ENCODE results near the gene CAPN5.

Gene CAPN5

DNA sequence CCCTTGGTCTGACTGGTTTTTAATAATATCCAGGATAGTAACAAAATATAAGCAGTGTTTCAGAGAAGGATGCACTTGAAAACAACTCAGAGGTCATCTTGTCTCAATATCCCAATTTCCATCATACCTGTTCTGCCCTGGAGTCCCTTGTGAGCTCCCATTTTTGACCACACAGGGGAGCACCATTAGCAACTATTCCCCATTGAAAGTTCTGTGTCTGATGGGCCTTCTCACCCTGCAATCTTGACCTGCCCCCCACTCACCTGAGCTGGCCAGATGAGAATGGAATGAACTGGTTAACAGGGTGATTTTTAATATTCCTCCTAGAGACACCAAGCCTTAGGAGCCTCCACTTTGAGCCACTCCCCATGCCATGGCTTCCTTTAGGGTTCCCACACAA, 3.8 kb upstream of the CAPN5 start:
- TF ChIP-seq, protein P1, sequence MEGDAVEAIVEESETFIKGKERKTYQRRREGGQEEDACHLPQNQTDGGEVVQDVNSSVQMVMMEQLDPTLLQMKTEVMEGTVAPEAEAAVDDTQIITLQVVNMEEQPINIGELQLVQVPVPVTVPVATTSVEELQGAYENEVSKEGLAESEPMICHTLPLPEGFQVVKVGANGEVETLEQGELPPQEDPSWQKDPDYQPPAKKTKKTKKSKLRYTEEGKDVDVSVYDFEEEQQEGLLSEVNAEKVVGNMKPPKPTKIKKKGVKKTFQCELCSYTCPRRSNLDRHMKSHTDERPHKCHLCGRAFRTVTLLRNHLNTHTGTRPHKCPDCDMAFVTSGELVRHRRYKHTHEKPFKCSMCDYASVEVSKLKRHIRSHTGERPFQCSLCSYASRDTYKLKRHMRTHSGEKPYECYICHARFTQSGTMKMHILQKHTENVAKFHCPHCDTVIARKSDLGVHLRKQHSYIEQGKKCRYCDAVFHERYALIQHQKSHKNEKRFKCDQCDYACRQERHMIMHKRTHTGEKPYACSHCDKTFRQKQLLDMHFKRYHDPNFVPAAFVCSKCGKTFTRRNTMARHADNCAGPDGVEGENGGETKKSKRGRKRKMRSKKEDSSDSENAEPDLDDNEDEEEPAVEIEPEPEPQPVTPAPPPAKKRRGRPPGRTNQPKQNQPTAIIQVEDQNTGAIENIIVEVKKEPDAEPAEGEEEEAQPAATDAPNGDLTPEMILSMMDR (IDR thresholded peaks at IDR 0.05; ENCODE audit: unreplicated experiment in 3 of 3), result no peak
- H3K4me1 Mint-ChIP-seq, result peaks cover 13% of the 10 kb centered on the region
- no peak overlapping the region for H3K4me3 Mint-ChIP-seq
- H3K27ac Mint-ChIP-seq, result no peak overlapping the region
- H3K9me3 Mint-ChIP-seq, result no peaks in the 10 kb centered on the region
- peaks cover 12% of the 10 kb centered on the region for H3K27me3 Mint-ChIP-seq (ENCODE audit: low read depth)
- no peaks in the 10 kb centered on the region for H3K36me3 Mint-ChIP-seq (ENCODE audit: low read depth)

DNA sequence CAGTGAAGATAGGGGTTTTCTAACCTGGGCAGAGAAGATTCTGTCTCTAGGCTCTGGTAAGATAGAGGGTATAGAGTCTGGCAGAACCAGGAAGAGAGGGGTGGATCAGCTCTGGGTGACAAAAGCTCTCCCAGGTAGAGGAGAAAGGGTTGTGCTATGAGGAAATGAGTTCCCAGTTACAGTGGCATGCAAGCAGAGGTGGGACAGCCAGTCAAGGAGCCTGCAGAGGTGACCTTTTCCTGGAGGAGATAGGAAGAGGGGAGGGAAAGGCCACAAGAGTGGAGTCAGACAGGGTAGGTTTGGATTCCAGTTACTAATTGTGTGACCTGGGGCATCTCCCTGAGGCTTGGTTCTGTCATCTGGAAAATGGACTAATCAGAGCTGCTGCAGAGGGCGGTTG, 3.4 kb upstream of the CAPN5 start:
- H3K27me3 Mint-ChIP-seq (ENCODE audit: low read depth), result peaks cover 12% of the 10 kb centered on the region
- TF ChIP-seq, protein P1 (IDR thresholded peaks at IDR 0.05; ENCODE audit: unreplicated experiment in 3 of 3), result no peak
- no peaks in the 10 kb centered on the region for H3K9me3 Mint-ChIP-seq
- H3K4me3 Mint-ChIP-seq, result peak overlapping the region; percentile 28 to 59 (median 46)
- no peak overlapping the region for H3K27ac Mint-ChIP-seq
- peaks cover 13% of the 10 kb centered on the region for H3K4me1 Mint-ChIP-seq
- H3K36me3 Mint-ChIP-seq (ENCODE audit: low read depth), result no peaks in the 10 kb centered on the region

DNA sequence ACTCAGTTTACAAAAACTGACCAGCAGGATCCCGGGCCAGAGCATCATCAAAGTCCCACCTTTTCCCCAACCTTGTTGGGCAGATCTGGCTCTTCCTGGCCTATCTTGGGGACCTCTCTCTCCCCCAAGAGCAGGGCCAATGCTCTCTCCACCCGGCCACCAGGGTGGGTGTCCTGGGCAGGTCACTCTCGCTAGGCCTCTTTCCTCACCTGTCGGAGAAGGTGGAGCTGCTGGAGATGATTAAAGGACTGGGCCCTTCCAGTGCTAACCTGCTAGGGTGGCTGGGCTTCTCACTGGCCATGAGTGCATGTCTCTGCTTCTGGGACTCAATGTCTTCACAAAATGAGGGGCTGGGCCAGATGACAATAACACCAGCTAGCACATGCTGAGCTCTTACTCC, 2.9 kb upstream of the CAPN5 start:
- no peak overlapping the region for H3K27ac Mint-ChIP-seq
- H3K36me3 Mint-ChIP-seq (ENCODE audit: low read depth), result no peaks in the 10 kb centered on the region
- H3K4me1 Mint-ChIP-seq, result peaks cover 14% of the 10 kb centered on the region
- H3K4me3 Mint-ChIP-seq, result peak overlapping the region in 2 of 3 experiments; percentile 48 to 62
- H3K27me3 Mint-ChIP-seq (ENCODE audit: low read depth), result peaks cover 12% of the 10 kb centered on the region
- TF ChIP-seq, protein P1 (IDR thresholded peaks at IDR 0.05; ENCODE audit: unreplicated experiment in 3 of 3), result no peak
- H3K9me3 Mint-ChIP-seq, result no peaks in the 10 kb centered on the region

DNA sequence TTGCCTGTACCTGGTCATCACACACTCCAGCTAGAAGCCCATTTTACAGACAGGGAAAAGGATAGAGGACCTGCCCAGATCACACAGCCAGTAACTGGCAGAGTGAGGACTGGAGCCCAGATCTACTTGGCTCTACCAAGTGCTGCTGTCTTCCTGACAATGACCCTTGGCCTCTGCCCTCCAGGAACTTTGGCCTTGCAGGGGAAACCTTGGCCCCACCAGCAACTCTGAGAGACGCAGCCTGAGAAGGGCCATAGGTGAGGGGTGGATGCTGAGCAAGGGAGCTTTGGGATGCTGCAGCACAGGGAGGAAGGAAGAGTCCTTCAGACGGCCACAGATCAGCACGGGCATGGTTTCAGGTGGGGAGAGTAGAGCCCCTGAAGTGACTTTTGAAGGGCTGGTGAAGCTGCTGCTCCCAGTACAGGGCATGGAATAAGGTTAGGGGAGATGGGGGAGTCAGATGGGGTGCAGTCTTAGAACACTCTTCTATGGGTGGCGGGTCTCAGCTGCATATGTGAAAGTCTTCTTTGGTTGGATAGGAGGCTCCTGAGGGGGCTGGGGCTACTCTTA, 2.0 kb upstream of the CAPN5 start:
- no peaks in the 10 kb centered on the region for H3K36me3 Mint-ChIP-seq (ENCODE audit: low read depth)
- no peaks in the 10 kb centered on the region for H3K9me3 Mint-ChIP-seq
- peak overlapping the region; percentile 58 to 78 (median 73) for H3K4me3 Mint-ChIP-seq
- TF ChIP-seq, protein P1 (IDR thresholded peaks at IDR 0.05; ENCODE audit: unreplicated experiment in 3 of 3), result no peak
- peaks cover 12% of the 10 kb centered on the region for H3K27me3 Mint-ChIP-seq (ENCODE audit: low read depth)
- H3K27ac Mint-ChIP-seq, result peak overlapping the region in 1 of 3 experiments; percentile 72
- peaks cover 18% of the 10 kb centered on the region for H3K4me1 Mint-ChIP-seq

DNA sequence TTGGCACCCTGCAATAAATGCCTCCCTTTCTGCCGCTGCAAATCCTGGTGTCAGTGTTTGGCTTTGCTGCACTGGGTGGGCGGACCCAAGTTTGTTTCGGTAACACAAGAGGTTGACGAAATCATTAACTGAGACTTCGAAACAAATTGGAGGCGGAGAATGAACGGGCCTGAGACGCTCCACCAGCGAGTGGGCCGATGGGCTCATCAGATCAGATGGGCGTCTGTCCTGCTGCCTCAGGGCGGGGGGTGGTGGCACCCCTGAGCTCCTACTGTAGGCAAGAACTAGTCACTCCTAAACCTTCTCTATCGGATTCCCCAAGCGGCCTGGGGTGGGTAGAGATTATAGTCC, 918 bp upstream of the CAPN5 start:
- Mint-ChIP-seq H3K27ac (peak overlapping the region; percentile 89 to 99 (median 98)), H3K9me3 (no peaks in the 10 kb centered on the region), H3K4me3 (peak overlapping the region; percentile 92 to 98 (median 96)), H3K4me1 (peaks cover 22% of the 10 kb centered on the region), H3K36me3 (ENCODE audit: low read depth) (no peaks in the 10 kb centered on the region), H3K27me3 (ENCODE audit: low read depth) (peaks cover 12% of the 10 kb centered on the region)
- TF ChIP-seq, protein P1 (IDR thresholded peaks at IDR 0.05; ENCODE audit: unreplicated experiment in 3 of 3), result no peak

DNA sequence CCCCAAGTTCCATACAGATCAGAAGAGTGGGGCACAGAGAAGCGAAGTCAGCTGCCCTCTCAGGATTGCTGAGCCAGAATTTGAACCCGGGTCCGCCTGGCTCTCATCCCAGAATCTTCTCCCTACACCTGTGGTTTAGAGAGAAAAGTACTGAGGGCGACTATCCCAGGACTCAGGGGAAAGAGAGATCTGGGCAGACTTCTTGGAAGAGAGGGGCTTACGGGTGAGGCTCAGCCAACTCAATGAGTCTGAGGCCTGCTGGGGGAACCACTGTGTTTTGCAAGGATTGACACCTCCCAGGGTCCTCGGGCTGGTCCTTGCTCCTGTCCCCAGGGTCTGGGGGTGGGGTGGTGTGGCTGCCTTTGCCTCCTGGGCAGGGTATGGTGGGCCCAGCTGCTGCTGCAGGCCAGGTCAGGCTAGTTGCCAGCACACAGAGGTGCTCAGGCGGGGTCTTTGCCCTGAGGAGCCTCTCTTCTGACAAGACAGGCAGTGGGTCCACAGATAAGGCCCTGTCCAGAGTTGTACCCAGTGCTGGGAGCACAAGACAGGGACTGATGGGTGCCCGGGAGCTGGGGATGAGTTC, 1.2 kb downstream of the CAPN5 start:
- peaks cover 9% of the 10 kb centered on the region for H3K27me3 Mint-ChIP-seq (ENCODE audit: low read depth)
- no peaks in the 10 kb centered on the region for H3K9me3 Mint-ChIP-seq
- TF ChIP-seq, protein P1 (IDR thresholded peaks at IDR 0.05; ENCODE audit: unreplicated experiment in 3 of 3), result no peak
- H3K36me3 Mint-ChIP-seq (ENCODE audit: low read depth), result no peaks in the 10 kb centered on the region
- H3K4me1 Mint-ChIP-seq, result peaks cover 35% of the 10 kb centered on the region
- peak overlapping the region; percentile 87 to 97 (median 93) for H3K4me3 Mint-ChIP-seq
- peak overlapping the region; percentile 78 to 81 (median 79) for H3K27ac Mint-ChIP-seq
